GM23338 (cell line): ENCODE measurements around the gene SEMA4D. TPM values are rescaled to one million over a fixed set of nuclear protein-coding genes. Genes with fewer than 3 reads are reported as not detected.

Experiments
- ATAC-seq: fragments of 200-7000 bp; cut with Tn5 transposase; 3 replicates; pipeline ENCODE4 v1.9.1; 2020
- DNase-seq: peaks from one replicate; pipeline ENCODE4 v3.0.0-alpha.2; 2015; ENCODE audit warnings: low spot score
- H2AFZ ChIP-seq: fragments of 200-600 bp; sonication (generic); 2 replicates; pipeline ENCODE4 v1.8.0; 2016; ENCODE audit warnings: antibody characterized with exemption, mild to moderate bottlenecking, moderate library complexity
- H3F3A ChIP-seq: fragments of 200-600 bp; sonication (generic); replicated peaks from 2 replicates; pipeline ENCODE4 v1.8.0; 2017; ENCODE audit warnings: antibody characterized with exemption, mixed run types, low read depth
- H3K27ac ChIP-seq: fragments of 200-600 bp; sonication (generic); 2 replicates; pipeline ENCODE4 v1.6.1; 2016; ENCODE audit warnings: low read depth
- H3K27me3 ChIP-seq: fragments of 200-600 bp; sonication (generic); 2 replicates; pipeline ENCODE4 v1.8.0; 2016; ENCODE audit warnings: mild to moderate bottlenecking, mixed run types, moderate library complexity; ENCODE audit not compliant: insufficient read depth
- H3K36me3 ChIP-seq: fragments of 200-600 bp; sonication (generic); 2 replicates; pipeline ENCODE4 v1.8.0; 2016; ENCODE audit warnings: mild to moderate bottlenecking; ENCODE audit not compliant: insufficient read depth
- H3K4me1 ChIP-seq: fragments of 200-600 bp; sonication (generic); 2 replicates; pipeline ENCODE4 v1.8.0; 2016; ENCODE audit warnings: mild to moderate bottlenecking, moderate library complexity; ENCODE audit not compliant: insufficient read depth
- H3K4me2 ChIP-seq: fragments of 200-600 bp; sonication (generic); 2 replicates; pipeline ENCODE4 v1.7.1; 2017; ENCODE audit warnings: mixed run types
- H3K4me3 ChIP-seq: fragments of 200-600 bp; sonication (generic); 2 replicates; pipeline ENCODE4 v1.6.1; 2016; ENCODE audit warnings: mixed run types
- H3K79me2 ChIP-seq: fragments of 200-600 bp; sonication (generic); replicated peaks from 2 replicates; pipeline ENCODE4 v1.8.0; 2017; ENCODE audit warnings: mild to moderate bottlenecking; ENCODE audit not compliant: insufficient read depth
- H3K9me2 ChIP-seq: fragments of 200-600 bp; sonication (generic); 2 replicates; pipeline ENCODE4 v1.8.0; 2017; ENCODE audit not compliant: insufficient read depth
- H4K20me1 ChIP-seq: fragments of 200-600 bp; sonication (generic); replicated peaks from 2 replicates; pipeline ENCODE4 v1.8.0; 2017; ENCODE audit warnings: mild to moderate bottlenecking; ENCODE audit not compliant: insufficient read depth
- H3K27ac Mint-ChIP-seq: 2 replicates; pipeline ENCODE4 v1.8.0; 2020; ENCODE audit warnings: inconsistent platforms, mild to moderate bottlenecking, moderate library complexity, mixed read lengths
- H3K27me3 Mint-ChIP-seq: 3 replicates; pipeline ENCODE4 v1.8.0; 2022; ENCODE audit warnings: low read depth, mild to moderate bottlenecking, moderate library complexity, mixed read lengths, inconsistent platforms; ENCODE audit not compliant: insufficient read depth, poor library complexity
- H3K36me3 Mint-ChIP-seq: 3 replicates; pipeline ENCODE4 v1.8.0; 2021; ENCODE audit warnings: low read depth, mild to moderate bottlenecking, inconsistent platforms, moderate library complexity, mixed read lengths
- H3K4me1 Mint-ChIP-seq: 3 replicates; pipeline ENCODE4 v1.8.0; 2020; ENCODE audit warnings: mild to moderate bottlenecking, inconsistent platforms, mixed read lengths
- H3K4me3 Mint-ChIP-seq: 3 replicates; pipeline ENCODE4 v1.8.0; 2021; ENCODE audit warnings: moderate library complexity, mild to moderate bottlenecking, inconsistent platforms, mixed read lengths
- H3K9me3 Mint-ChIP-seq: 3 replicates; pipeline ENCODE4 v1.8.0; 2020; ENCODE audit warnings: moderate library complexity, mild to moderate bottlenecking, inconsistent platforms, mixed read lengths
- CREB1 ChIP-seq: fragments of 250-450 bp; sonication (Bioruptor Pico); IDR thresholded peaks from 2 replicates; pipeline ENCODE4 v1.5.0; 2020; ENCODE audit warnings: low read depth, mild to moderate bottlenecking, moderate library complexity
- ETS1 ChIP-seq: IDR thresholded peaks from 2 replicates; pipeline ENCODE4 v1.6.1; 2016; ENCODE audit warnings: antibody characterized with exemption
- EZH2phosphoT487 ChIP-seq: fragments of 200-600 bp; sonication (generic); IDR thresholded peaks from one replicate; pipeline ENCODE4 v1.8.1; 2018; ENCODE audit warnings: antibody characterized with exemption; ENCODE audit not compliant: unreplicated experiment
- JUNB ChIP-seq: IDR thresholded peaks from one replicate; pipeline ENCODE4 v1.6.1; 2016; ENCODE audit warnings: antibody characterized with exemption; ENCODE audit not compliant: unreplicated experiment
- NANOG ChIP-seq: IDR thresholded peaks from 2 replicates; pipeline ENCODE4 v1.6.1; 2016; ENCODE audit warnings: antibody characterized with exemption, borderline replicate concordance
- POLR2AphosphoS5 ChIP-seq: IDR thresholded peaks from 2 replicates; pipeline ENCODE4 v1.6.1; 2016; ENCODE audit warnings: antibody characterized with exemption, low read depth
- STAT1 ChIP-seq: IDR thresholded peaks from one replicate; pipeline ENCODE4 v1.6.1; 2016; ENCODE audit warnings: antibody characterized with exemption; ENCODE audit not compliant: unreplicated experiment
- ZNF114 ChIP-seq: fragments of 250-450 bp; sonication (Bioruptor Pico); IDR thresholded peaks from 2 replicates; pipeline ENCODE4 v1.5.0; 2020; ENCODE audit warnings: mild to moderate bottlenecking, moderate library complexity
- ZNF331 ChIP-seq: fragments of 250-450 bp; sonication (Bioruptor Pico); IDR thresholded peaks from 2 replicates; pipeline ENCODE4 v1.5.0; 2020; ENCODE audit warnings: low read depth, mild to moderate bottlenecking, moderate library complexity
- ZNF462 ChIP-seq: fragments of 250-450 bp; sonication (Bioruptor Pico); IDR thresholded peaks from 2 replicates; pipeline ENCODE4 v1.5.0; 2020; ENCODE audit warnings: mild to moderate bottlenecking, moderate library complexity
- polyA plus RNA-seq: library from polyadenylated mRNA; unstranded; fragments of >200 nt; fragmentation: Nextera tagmentation; extraction: Ambion mirVana; gene quantifications from 2 replicates; pipeline ENCODE4 v1.2.1, GENCODE V29; 2016
- total RNA-seq: library from RNA; depleted of rRNA; stranded (reverse); fragments of >200 nt; shearing (Covaris generic); gene quantifications from 2 replicates; pipeline ENCODE4 v1.2.3, GENCODE V29; 2014
- TF ChIP-seq, protein P1 (sequence below): IDR thresholded peaks from one replicate; pipeline ENCODE4 v1.6.1; 2018; ENCODE audit warnings: antibody characterized with exemption; ENCODE audit not compliant: unreplicated experiment
- TF ChIP-seq, protein P2 (sequence below), 2 experiments: fragments of 200-600 bp in 1 of 2; sonication (generic) in 1 of 2; conservative IDR thresholded peaks; 2 replicates each; pipeline versions ENCODE4 v1.5.1 to v1.6.1; 2016 to 2017; ENCODE audit warnings: antibody characterized with exemption in 2 of 2, low read depth in 2 of 2, mild to moderate bottlenecking in 2 of 2, moderate library complexity in 1 of 2

Gene SEMA4D
- total and polyA plus RNA-seq, 2 experiments from 2014 or later, result 19.3 to 63.0 TPM

GRCh38 chr9:89367281-89367680 lies 130.6 kb downstream of the SEMA4D start (continued):
- no peak for TF ChIP-seq ETS1
- TF ChIP-seq POLR2AphosphoS5, result no peak
- no peak for TF ChIP-seq ZNF114
- TF ChIP-seq JUNB, result no peak
- no peak for TF ChIP-seq STAT1
- no peak for TF ChIP-seq ZNF331 (CRISPR knock-in tag)
- TF ChIP-seq, protein P1, sequence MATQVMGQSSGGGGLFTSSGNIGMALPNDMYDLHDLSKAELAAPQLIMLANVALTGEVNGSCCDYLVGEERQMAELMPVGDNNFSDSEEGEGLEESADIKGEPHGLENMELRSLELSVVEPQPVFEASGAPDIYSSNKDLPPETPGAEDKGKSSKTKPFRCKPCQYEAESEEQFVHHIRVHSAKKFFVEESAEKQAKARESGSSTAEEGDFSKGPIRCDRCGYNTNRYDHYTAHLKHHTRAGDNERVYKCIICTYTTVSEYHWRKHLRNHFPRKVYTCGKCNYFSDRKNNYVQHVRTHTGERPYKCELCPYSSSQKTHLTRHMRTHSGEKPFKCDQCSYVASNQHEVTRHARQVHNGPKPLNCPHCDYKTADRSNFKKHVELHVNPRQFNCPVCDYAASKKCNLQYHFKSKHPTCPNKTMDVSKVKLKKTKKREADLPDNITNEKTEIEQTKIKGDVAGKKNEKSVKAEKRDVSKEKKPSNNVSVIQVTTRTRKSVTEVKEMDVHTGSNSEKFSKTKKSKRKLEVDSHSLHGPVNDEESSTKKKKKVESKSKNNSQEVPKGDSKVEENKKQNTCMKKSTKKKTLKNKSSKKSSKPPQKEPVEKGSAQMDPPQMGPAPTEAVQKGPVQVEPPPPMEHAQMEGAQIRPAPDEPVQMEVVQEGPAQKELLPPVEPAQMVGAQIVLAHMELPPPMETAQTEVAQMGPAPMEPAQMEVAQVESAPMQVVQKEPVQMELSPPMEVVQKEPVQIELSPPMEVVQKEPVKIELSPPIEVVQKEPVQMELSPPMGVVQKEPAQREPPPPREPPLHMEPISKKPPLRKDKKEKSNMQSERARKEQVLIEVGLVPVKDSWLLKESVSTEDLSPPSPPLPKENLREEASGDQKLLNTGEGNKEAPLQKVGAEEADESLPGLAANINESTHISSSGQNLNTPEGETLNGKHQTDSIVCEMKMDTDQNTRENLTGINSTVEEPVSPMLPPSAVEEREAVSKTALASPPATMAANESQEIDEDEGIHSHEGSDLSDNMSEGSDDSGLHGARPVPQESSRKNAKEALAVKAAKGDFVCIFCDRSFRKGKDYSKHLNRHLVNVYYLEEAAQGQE, result no peak
- TF ChIP-seq, protein P2, sequence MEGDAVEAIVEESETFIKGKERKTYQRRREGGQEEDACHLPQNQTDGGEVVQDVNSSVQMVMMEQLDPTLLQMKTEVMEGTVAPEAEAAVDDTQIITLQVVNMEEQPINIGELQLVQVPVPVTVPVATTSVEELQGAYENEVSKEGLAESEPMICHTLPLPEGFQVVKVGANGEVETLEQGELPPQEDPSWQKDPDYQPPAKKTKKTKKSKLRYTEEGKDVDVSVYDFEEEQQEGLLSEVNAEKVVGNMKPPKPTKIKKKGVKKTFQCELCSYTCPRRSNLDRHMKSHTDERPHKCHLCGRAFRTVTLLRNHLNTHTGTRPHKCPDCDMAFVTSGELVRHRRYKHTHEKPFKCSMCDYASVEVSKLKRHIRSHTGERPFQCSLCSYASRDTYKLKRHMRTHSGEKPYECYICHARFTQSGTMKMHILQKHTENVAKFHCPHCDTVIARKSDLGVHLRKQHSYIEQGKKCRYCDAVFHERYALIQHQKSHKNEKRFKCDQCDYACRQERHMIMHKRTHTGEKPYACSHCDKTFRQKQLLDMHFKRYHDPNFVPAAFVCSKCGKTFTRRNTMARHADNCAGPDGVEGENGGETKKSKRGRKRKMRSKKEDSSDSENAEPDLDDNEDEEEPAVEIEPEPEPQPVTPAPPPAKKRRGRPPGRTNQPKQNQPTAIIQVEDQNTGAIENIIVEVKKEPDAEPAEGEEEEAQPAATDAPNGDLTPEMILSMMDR (conservative IDR thresholded peaks at IDR 0.05; ENCODE audit: low read depth in 2 of 2), result no peak
- TF ChIP-seq EZH2phosphoT487, result no peak

GRCh38 chr9:89366711-89367110 lies 131.2 kb downstream of the SEMA4D start:
- Histone ChIP-seq H3K4me2 (no peak overlapping the region), H2AFZ (no peak overlapping the region), H3K4me3 (no peak overlapping the region), H3K79me2 (no peaks in the 10 kb centered on the region), H3K36me3 (no peaks in the 10 kb centered on the region; the same call in 1 of the 2 replicates), H3F3A (no peaks in the 10 kb centered on the region), H3K27me3 (no peaks in the 10 kb centered on the region), H3K9me2 (no peaks in the 10 kb centered on the region), H4K20me1 (no peaks in the 10 kb centered on the region), H3K27ac (no peak overlapping the region), H3K4me1 (no peaks in the 10 kb centered on the region)
- Mint-ChIP-seq H3K27ac (no peak overlapping the region), H3K4me3 (no peak overlapping the region), H3K9me3 (no peaks in the 10 kb centered on the region), H3K27me3 (peaks cover 2% of the 10 kb centered on the region), H3K36me3 (peaks cover 6% of the 10 kb centered on the region; the same call in 2 of the 3 replicates), H3K4me1 (no peaks in the 10 kb centered on the region)
- no peak for ATAC-seq
- no peak for DNase-seq
- TF ChIP-seq NANOG, result no peak
- TF ChIP-seq ZNF331 (CRISPR knock-in tag), result no peak
- no peak for TF ChIP-seq ZNF114
- TF ChIP-seq CREB1 (CRISPR knock-in tag), result no peak
- TF ChIP-seq POLR2AphosphoS5, result no peak
- TF ChIP-seq JUNB, result no peak
- TF ChIP-seq ZNF462 (CRISPR knock-in tag), result no peak
- no peak for TF ChIP-seq EZH2phosphoT487
